AG09309 (cell line): ENCODE results near the gene PTPRN2.
"Not testable (repeated sequence)": the region's sequence is repeated elsewhere in the genome, so short reads cannot be mapped to it uniquely, and the experiment has no call there.

Experiments used
- DNase-seq: peaks from one replicate; pipeline ENCODE4 v3.0.0-alpha.2; 2010; ENCODE audit warnings: low read depth
- H3K4me3 ChIP-seq: 2 replicates; pipeline ENCODE4 v1.5.1; 2011; ENCODE audit warnings: mild to moderate bottlenecking, low read depth, low read length, moderate library complexity; ENCODE audit not compliant: control insufficient read depth
- TF ChIP-seq, protein P1 (sequence below): IDR thresholded peaks from 2 replicates; pipeline ENCODE4 v1.5.1; 2011; ENCODE audit warnings: mild to moderate bottlenecking, low read depth, low read length, inconsistent platforms; ENCODE audit not compliant: insufficient read depth, control insufficient read depth; ENCODE audit errors: missing control alignments

The PTPRN2 gene

GRCh38 chr7:157702311-157703023 lies 885.2 kb downstream of the PTPRN2 start:
- DNase-seq, result no peak
- TF ChIP-seq, protein P1, sequence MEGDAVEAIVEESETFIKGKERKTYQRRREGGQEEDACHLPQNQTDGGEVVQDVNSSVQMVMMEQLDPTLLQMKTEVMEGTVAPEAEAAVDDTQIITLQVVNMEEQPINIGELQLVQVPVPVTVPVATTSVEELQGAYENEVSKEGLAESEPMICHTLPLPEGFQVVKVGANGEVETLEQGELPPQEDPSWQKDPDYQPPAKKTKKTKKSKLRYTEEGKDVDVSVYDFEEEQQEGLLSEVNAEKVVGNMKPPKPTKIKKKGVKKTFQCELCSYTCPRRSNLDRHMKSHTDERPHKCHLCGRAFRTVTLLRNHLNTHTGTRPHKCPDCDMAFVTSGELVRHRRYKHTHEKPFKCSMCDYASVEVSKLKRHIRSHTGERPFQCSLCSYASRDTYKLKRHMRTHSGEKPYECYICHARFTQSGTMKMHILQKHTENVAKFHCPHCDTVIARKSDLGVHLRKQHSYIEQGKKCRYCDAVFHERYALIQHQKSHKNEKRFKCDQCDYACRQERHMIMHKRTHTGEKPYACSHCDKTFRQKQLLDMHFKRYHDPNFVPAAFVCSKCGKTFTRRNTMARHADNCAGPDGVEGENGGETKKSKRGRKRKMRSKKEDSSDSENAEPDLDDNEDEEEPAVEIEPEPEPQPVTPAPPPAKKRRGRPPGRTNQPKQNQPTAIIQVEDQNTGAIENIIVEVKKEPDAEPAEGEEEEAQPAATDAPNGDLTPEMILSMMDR, result no peak
- no peak overlapping the region for H3K4me3 ChIP-seq

DNA sequence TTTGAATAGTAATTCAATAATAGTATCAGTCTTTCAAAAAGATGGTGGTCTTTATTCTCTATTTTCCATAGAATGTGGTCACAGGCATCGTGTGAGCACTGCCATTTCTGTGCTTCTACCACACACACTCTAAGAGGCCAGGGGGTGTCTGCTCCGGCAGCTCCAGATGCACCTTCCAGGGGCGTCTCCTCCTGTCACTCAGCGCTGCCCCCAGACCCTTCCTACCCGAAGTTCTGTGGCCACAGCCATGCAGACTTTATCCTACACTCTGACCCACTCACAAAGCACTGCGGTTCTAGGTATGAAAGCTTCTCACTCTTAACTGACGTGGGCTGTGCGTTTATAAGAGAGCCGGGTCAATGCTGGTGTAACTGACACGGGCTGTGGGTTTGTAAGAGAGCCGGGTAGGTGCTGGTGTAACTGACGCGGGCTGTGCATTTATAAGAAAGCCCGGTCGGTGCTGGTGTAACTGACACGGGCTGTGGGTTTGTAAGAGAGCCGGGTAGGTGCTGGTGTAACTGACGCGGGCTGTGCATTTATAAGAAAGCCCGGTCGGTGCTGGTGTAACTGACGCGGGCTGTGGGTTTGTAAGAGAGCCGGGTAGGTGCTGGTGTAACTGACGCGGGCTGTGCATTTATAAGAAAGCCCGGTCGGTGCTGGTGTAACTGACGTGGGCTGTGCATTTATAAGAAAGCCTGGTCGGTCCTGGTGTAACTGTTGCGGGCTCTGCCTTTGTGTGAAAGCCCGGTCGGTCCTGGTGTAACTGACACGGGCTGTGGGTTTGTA lies 886.0 kb downstream of the PTPRN2 start:
- not testable (repeated sequence) for H3K4me3 ChIP-seq, DNase-seq

GRCh38 chr7:157700231-157701005 lies 887.2 kb downstream of the PTPRN2 start:
- H3K4me3 ChIP-seq, result no peak overlapping the region
- TF ChIP-seq, protein P1, result no peak
- no peak for DNase-seq

GRCh38 chr7:157699357-157700013 lies 888.1 kb downstream of the PTPRN2 start:
- TF ChIP-seq, protein P1, result no peak
- no peak for DNase-seq
- H3K4me3 ChIP-seq, result no peak overlapping the region

GRCh38 chr7:157697287-157697686 lies 890.3 kb downstream of the PTPRN2 start:
- DNase-seq, H3K4me3 ChIP-seq: not testable (repeated sequence)

GRCh38 chr7:157695609-157696008 lies 892.0 kb downstream of the PTPRN2 start:
- DNase-seq, result not testable (repeated sequence)

DNA sequence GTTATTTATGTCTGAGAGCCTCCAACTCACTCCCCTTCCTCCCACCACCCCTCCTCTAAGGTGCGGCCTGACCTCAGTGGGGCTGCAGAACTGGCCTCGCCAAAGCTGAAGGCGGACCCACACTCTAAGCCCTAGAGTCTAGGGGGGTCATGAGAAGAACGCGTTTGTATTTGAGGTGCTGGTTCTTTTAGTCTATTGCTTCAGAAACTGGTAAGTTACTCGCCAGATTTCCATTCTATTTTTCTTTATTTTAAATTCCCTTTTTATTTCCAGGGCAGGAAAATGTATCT lies 893.3 kb downstream of the PTPRN2 start:
- TF ChIP-seq, protein P1, result no peak
- H3K4me3 ChIP-seq, result no peak overlapping the region
- DNase-seq, result no peak

More at GRCh38 chr7:157695609-157696008, 892.0 kb downstream of the PTPRN2 start:
- H3K4me3 ChIP-seq, result not testable (repeated sequence)
